Ovary (tissue), 3 donors: Measurements from ENCODE around the gene AHCTF1.

Experiments
- CTCF ChIP-seq, 3 donors: fragments of 450-650 bp in 2 of 3; fragments of 200-600 bp in 1 of 3; IDR thresholded peaks; one replicate each; pipeline versions ENCODE4 v1.5.1 to v1.8.0; 2016 to 2022; ENCODE audit warnings: antibody characterized with exemption in 3 of 3, mild to moderate bottlenecking in 1 of 3
- EP300 ChIP-seq: sonication (generic); formaldehyde crosslinking; IDR thresholded peaks from one replicate; pipeline ENCODE4 v1.6.1; 2017; ENCODE audit warnings: antibody characterized with exemption
- POLR2A ChIP-seq: fragments of 450-650 bp; IDR thresholded peaks from one replicate; pipeline ENCODE4 v1.6.1; 2017; ENCODE audit warnings: antibody characterized with exemption, mild to moderate bottlenecking, moderate library complexity
- donor health status: DM: no; HTN: no; CAD: no.

GRCh38 chr1:246803373-246803772 lies 128.4 kb downstream of the AHCTF1 start:
- TF ChIP-seq CTCF (IDR thresholded peaks at IDR 0.05) (no peak), POLR2A (no peak), EP300 (no peak)
